Left kidney (tissue), 2 donors: ENCODE results near the gene E2F7. TPM values are rescaled to one million over a fixed set of nuclear protein-coding genes. Genes with fewer than 3 reads are reported as not detected.

ENCODE experiments used
- DNase-seq: peaks from one replicate; pipeline ENCODE4 v3.0.0-alpha.2; 2013
- polyA plus RNA-seq: library from polyadenylated mRNA; unstranded; fragments of 120-200 nt; gene quantifications from one replicate; pipeline ENCODE4 v1.2.1, GENCODE V29; 2013; ENCODE audit not compliant: insufficient read length

Gene E2F7
- polyA plus RNA-seq, 1 donor: 12.2 TPM

- DNase-seq: no peak
Measured at GRCh38 chr12:77023501-77023900, 41.9 kb downstream of the E2F7 start.

GRCh38 chr12:77019920-77020319, 45.4 kb downstream of the E2F7 start:
- DNase-seq: no peak

DNA sequence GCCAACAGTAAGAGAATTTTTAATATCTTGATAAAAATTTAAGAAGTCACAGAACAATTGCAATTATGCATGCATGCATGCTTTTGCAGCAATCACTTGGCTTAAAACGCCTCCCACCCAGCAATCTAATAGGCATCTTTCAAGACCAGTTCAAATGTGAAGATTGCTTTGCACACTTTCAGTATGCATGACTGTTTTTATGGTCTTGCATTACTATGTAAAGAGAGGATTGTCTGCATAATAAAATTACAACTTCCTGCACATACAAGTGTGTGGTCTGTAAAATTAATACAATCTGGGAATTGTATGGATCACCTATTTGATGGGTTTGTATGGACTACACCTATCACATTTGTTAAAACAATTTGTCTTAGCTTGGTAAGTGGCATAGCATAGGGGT, 48.8 kb downstream of the E2F7 start:
- DNase-seq: no peak

DNA sequence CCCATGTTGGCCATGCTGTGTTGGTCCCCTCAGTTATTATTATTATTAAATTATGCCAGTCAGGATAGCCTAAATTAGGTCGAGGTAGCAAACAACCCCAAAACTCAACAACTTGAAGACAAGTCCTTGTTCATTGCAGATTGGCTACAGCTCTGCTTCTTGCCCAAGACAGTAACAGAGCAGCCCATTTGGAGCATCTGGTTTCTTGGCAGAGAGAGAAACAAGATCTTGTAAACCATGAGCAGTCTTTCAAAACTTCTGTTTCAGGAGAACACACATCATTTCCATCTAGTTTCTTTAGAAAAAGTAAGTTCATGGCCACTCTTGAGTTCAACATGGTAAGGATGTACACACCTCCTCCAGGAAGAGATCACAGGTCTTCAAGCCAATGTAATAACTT, 52.3 kb downstream of the E2F7 start:
- DNase-seq: no peak

DNA sequence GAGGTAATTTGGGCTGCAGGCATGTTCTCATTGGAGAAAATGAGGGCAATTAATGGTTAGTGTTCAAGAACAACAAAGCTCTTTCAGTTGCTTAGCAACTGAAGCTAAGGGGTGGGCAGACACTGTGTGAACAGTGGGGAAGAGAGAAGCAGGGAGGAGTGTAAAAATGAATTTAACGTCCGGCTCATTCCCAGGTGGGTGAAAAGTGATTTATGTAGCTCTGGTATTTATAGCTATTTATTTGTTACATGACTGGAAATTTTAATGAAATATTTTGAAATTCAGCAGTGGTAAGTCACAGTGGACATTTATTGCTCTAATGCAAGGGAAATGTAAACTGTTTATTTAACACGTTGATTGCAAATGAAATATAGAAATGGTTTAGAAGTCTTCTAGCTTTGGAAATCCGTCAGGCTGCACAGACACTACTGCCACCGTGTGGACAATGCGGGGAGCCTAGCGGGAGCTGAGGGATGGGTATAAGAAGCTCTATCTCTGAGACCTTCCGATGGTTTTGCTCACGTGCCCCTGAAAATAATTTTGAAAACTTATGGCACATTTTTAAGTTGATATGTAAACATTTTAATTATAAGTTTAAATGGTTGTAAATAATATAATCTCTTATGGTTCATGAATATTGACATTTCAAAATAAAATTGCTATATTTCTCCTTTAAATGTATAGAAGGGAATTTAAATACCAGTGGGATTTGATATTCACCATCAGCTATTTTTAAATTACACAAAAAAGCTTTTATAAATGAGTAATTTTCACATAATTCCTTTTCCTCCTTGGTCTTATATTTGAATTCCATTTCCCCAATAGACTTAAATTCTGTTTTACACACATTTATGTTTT, 54.4 kb downstream of the E2F7 start:
- peak; percentile 78 for DNase-seq

- DNase-seq: no peak
Measured at GRCh38 chr12:77007476-77007875, 57.9 kb downstream of the E2F7 start.

DNA sequence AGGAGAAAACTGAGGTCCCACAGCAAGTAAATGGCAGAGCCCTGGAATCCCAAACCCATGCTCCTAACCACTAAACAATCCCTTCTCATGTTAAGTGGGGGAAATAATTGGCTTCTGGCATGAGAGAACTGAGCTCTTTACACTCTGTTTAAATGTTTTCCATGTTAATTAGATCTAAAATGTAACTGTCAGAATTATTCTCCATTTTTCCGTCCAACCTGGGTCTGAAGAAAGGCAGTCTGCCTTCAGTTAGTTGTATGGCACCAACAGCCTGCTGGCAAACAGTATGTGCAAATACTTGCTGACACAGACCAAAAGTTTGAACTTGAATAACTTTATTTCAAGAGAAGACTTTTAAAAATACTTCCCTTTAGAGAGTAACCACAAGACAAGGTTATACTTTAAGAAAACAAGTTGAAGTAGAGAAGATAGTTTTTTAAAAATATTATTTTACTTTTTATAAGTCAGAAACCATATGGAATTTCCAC, 59.7 kb downstream of the E2F7 start:
- DNase-seq: no peak

GRCh38 chr12:77003914-77004313, 61.5 kb downstream of the E2F7 start:
- no peak for DNase-seq

- no peak for DNase-seq
Measured at GRCh38 chr12:77003246-77003645, 62.1 kb downstream of the E2F7 start.

DNA sequence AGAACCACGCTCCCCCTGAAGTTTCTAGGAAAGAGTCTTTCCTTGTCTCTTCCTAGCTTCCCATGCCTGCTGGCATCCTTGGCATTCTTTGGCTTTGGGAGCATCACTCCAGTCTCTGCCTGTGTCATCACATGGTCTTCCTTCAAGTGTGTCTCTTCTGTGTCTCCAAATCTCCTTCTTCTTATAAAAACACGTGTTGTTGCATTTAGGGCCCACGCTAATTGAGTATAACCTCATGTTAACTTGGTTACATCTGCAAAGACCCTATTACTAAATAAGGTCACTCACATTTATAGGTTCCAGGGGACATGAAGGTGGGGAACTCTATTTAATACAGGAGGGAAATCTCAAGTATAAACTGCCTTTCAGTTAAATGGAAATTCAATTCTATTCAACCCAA, 63.0 kb downstream of the E2F7 start:
- no peak for DNase-seq

- no peak for DNase-seq
Measured at GRCh38 chr12:77001276-77001675, 64.1 kb downstream of the E2F7 start.

DNA sequence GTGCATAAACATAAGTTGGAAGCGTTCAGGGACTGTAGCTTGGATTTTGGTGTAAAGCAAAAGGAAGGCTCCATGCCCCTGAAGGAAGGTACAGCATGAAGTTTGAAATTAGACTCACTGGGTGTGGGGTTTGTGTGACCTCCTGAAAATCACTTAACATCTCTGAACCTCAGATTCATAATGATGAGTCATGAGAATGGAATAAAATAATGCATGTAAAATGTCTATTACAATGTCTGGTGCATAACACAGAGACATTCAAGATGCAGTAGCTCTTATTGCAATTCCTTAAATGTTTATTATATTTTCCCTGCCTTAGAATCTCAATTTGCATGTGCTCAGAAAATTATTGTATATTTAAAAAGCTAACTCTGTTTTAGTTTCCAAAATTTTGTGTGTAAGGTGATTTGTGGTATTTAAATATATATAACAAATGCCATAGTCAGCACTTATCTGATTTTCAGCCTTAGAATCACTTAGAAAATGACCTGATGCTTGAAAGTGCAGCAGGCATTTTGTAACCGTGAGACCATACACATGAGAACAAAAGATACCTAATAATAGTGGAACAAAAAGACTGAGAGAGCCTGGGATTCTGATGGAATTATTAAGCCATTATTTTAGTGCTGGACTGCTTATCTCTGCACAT, 66.3 kb downstream of the E2F7 start:
- DNase-seq: no peak

DNA sequence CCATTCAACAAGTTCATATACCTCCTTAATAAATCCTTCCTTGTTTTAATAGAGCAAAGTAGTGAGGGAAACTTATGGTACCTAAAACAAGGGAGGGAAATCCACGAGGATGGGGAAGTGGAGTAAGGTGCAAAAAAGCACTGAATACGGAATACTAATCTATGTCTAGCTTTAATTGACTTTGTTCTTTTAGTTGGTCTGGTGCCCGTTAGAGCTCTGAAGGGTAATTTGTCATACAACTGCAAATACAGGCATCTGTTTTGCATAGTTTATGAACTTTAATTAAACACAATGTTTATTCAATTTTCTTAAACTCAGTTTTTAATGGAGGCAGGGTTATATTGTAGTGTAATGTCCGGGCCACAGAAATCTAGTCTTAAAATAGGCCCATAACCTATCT, 67.0 kb downstream of the E2F7 start:
- DNase-seq: no peak

DNA sequence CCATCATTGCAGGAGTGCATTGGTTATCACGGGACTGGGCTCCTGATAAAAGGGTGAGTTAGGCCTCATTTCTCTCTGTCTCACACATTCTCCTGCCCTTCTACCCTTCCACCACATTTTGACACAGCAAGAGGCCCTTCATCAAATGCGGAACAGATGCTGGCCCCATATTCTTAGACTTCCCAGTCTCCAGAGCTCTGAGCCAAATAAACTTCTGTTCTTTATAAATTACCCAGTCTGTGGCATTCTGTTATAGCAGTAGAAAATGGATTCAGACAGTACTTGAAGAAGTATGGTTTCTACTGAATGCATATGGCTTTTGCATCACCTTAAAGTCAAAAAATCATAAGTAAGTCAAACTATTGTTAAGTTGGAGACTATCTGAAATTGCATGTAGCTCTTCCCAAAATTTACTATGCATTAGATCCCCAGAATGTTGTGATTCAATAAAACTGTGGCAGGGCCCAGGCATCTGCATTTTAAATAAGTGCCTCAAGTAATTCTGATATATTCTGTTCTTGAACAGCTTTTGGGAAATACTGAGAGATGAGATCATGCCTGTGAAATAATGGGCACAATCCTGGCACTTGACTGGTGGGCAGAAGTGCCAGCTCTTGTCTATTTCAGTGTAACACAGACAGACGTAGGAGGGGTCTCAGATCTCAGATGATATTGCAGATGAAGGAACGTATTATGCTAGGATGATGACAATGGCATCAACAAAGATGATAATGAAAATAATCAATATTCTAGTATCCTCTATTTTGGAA, 68.2 kb downstream of the E2F7 start:
- no peak for DNase-seq

GRCh38 chr12:76990716-76991115, 74.7 kb downstream of the E2F7 start:
- DNase-seq: no peak

DNA sequence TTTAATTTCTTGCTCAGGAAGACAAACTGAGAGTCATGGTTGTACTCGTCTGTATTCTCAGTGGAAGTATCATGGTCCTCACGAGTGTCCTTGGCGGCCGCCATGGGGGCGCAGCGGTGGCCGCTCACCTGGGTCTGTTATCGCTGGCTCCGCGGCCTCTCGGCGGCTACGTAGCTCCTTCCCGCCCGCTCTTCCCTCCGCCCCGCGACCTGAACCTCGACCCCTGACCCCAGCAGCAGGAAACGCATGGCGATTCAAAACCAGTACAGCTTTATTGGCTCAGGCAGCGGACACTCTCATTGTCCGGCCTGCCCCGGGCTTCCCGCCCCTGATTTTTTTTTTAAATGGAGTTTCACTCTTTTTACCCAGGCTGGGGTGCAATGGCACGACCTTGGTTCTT, 80.8 kb downstream of the E2F7 start:
- DNase-seq: no peak

- DNase-seq: no peak
Measured at GRCh38 chr12:76983420-76983819, 81.9 kb downstream of the E2F7 start.

- DNase-seq: no peak
Measured at GRCh38 chr12:76980196-76980595, 85.2 kb downstream of the E2F7 start.

DNA sequence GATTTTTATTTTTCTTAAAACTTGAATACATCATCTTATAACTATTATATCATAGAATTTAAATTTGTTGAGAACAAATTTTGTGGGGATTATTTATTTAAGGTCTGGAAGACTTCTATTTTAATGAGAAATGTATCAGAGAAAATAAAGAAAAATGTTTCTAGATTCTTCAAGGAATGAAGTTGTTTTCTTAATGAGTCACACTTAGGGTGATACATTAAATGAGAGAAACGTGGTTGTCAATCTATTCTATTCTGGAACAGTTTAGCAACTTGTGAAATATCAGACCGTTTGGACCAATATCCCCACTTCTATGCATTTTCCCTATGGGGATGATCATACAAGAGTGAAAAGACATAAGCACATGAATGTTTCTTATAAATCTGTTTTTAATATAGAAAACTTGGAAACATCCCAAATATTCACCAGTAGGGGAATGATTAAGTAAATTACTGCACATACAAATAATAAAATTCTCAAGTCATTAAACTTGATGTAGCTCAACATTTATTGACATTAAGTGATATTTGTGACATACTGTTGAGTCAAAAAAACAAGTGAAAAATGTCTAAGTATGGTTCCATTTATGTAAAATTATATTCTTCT, 88.5 kb downstream of the E2F7 start:
- no peak for DNase-seq
